HAP-1 (cell line): ENCODE results near the gene TECTA.
"Not testable (repeated sequence)": the region's sequence is repeated elsewhere in the genome, so short reads cannot be mapped to it uniquely, and the experiment has no call there.

ENCODE experiments used
- DNase-seq, 2 experiments: peaks; one replicate each; pipeline ENCODE4 v3.0.0-alpha.2; 2016 to 2020; ENCODE audit warnings: low spot score in 2 of 2
- H3K27me3 ChIP-seq: fragments of 250-450 bp; sonication (Bioruptor Pico); 2 replicates; pipeline ENCODE4 v1.5.1; 2020; ENCODE audit warnings: low read depth, mild to moderate bottlenecking, moderate library complexity
- H3K36me3 ChIP-seq: fragments of 250-450 bp; sonication (Bioruptor Pico); replicated peaks from 2 replicates; pipeline ENCODE4 v1.5.1; 2020; ENCODE audit warnings: mild to moderate bottlenecking
- H3K4me1 ChIP-seq: fragments of 250-450 bp; sonication (Bioruptor Pico); 2 replicates; pipeline ENCODE4 v1.5.1; 2020; ENCODE audit warnings: mild to moderate bottlenecking
- H3K4me3 ChIP-seq: fragments of 250-450 bp; sonication (Bioruptor Pico); 2 replicates; pipeline ENCODE4 v1.5.1; 2020; ENCODE audit warnings: mild to moderate bottlenecking, moderate library complexity
- H3K9me3 ChIP-seq: fragments of 250-450 bp; sonication (Bioruptor Pico); 2 replicates; pipeline ENCODE4 v1.5.1; 2020; ENCODE audit warnings: mild to moderate bottlenecking, moderate library complexity
- in situ Hi-C: fragments of 300-500 bp; cut with MboI; formaldehyde crosslinking; loops from 3 replicates; pipeline ENCODE4 v1.14.3; 2020; ENCODE audit warnings: low sequenced_read_pairs, inconsistent platforms, mixed read lengths

Gene TECTA

GRCh38 chr11:121149116-121149515 lies 48.1 kb downstream of the TECTA start:
- H3K27me3 ChIP-seq, result no peaks in the 10 kb centered on the region

GRCh38 chr11:121151207-121151688 lies 50.2 kb downstream of the TECTA start:
- Histone ChIP-seq H3K4me1 (peaks cover 10% of the 10 kb centered on the region), H3K9me3 (no peaks in the 10 kb centered on the region), H3K36me3 (no peaks in the 10 kb centered on the region), H3K27me3 (no peaks in the 10 kb centered on the region), H3K4me3 (no peak overlapping the region)
- in situ Hi-C loops, result loop anchor here (25.0 kb wide), 1 partner anchor 111 kb away; no protein-coding TSS in a partner anchor
- DNase-seq, result no peak

More at GRCh38 chr11:121149116-121149515, 48.1 kb downstream of the TECTA start:
- H3K36me3 ChIP-seq, result no peaks in the 10 kb centered on the region
- in situ Hi-C loops, result no loop called here
- H3K4me3 ChIP-seq, result no peak overlapping the region
- DNase-seq, result no peak
- H3K4me1 ChIP-seq, result no peaks in the 10 kb centered on the region
- no peaks in the 10 kb centered on the region; the same call in 1 of the 2 replicates for H3K9me3 ChIP-seq

GRCh38 chr11:121152764-121153163 lies 51.7 kb downstream of the TECTA start:
- Histone ChIP-seq H3K27me3 (no peaks in the 10 kb centered on the region), H3K4me1 (peaks cover 10% of the 10 kb centered on the region), H3K9me3 (no peaks in the 10 kb centered on the region), H3K36me3 (no peaks in the 10 kb centered on the region), H3K4me3 (no peak overlapping the region)
- in situ Hi-C loops, result loop anchor here (25.0 kb wide), 1 partner anchor 110 kb away; no protein-coding TSS in a partner anchor
- no peak for DNase-seq

DNA sequence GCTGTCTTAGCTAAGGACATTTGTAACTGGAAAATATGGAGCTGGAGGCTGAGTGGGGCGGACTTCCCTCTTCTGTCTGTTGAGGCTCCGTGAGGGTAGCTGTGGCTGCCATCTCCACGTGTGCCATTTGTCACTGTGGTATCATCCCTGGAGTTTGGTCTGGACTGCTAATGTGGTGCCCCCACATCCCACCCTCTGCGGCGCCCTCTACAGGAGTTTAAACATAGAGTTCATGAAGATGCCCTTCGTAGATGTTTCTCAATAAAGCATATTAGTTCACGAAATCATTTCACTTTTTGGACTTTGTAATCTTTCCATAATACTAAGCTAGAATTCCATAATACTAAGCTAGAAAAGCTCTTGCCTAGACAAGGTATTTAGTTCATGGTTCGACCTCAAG lies 52.4 kb downstream of the TECTA start:
- peaks cover 10% of the 10 kb centered on the region for H3K4me1 ChIP-seq
- no peaks in the 10 kb centered on the region for H3K36me3 ChIP-seq
- no peaks in the 10 kb centered on the region for H3K9me3 ChIP-seq
- H3K4me3 ChIP-seq, result no peak overlapping the region
- DNase-seq, result peak in 1 of 2 experiments; percentile 10
- in situ Hi-C loops, result loop anchor here (25.0 kb wide), 1 partner anchor 109 kb away; no protein-coding TSS in a partner anchor
- H3K27me3 ChIP-seq, result no peaks in the 10 kb centered on the region

- in situ Hi-C loops, result loop anchor here (25.0 kb wide), 1 partner anchor 108 kb away; no protein-coding TSS in a partner anchor
- Histone ChIP-seq H3K27me3 (no peaks in the 10 kb centered on the region), H3K36me3 (no peaks in the 10 kb centered on the region), H3K4me1 (peaks cover 10% of the 10 kb centered on the region), H3K9me3 (no peaks in the 10 kb centered on the region), H3K4me3 (no peak overlapping the region)
- DNase-seq, result peak; percentile 32 to 47
Measured at GRCh38 chr11:121154486-121155314, 53.7 kb downstream of the TECTA start.

GRCh38 chr11:121157756-121158155 lies 56.7 kb downstream of the TECTA start:
- in situ Hi-C loops, result loop anchor here (25.0 kb wide), 1 partner anchor 105 kb away; no protein-coding TSS in a partner anchor
- no peak for DNase-seq
- Histone ChIP-seq H3K9me3 (no peaks in the 10 kb centered on the region), H3K36me3 (no peaks in the 10 kb centered on the region), H3K4me3 (no peak overlapping the region), H3K27me3 (no peaks in the 10 kb centered on the region), H3K4me1 (peaks cover 10% of the 10 kb centered on the region)

GRCh38 chr11:121159741-121160140 lies 58.7 kb downstream of the TECTA start:
- Histone ChIP-seq H3K4me1 (peaks cover 7% of the 10 kb centered on the region), H3K4me3 (no peak overlapping the region), H3K27me3 (no peaks in the 10 kb centered on the region), H3K36me3 (no peaks in the 10 kb centered on the region), H3K9me3 (no peaks in the 10 kb centered on the region)
- in situ Hi-C loops, result loop anchor here (25.0 kb wide), 1 partner anchor 103 kb away; no protein-coding TSS in a partner anchor
- no peak for DNase-seq

- DNase-seq, result no peak
- Histone ChIP-seq H3K4me3 (no peak overlapping the region), H3K4me1 (no peaks in the 10 kb centered on the region), H3K36me3 (no peaks in the 10 kb centered on the region), H3K9me3 (no peaks in the 10 kb centered on the region), H3K27me3 (no peaks in the 10 kb centered on the region)
- in situ Hi-C loops, result loop anchor here (25.0 kb wide), 1 partner anchor 101 kb away; no protein-coding TSS in a partner anchor
Measured at GRCh38 chr11:121161349-121161917, 60.4 kb downstream of the TECTA start.

GRCh38 chr11:121163658-121164308 lies 62.7 kb downstream of the TECTA start:
- no peak overlapping the region for H3K4me3 ChIP-seq

DNA sequence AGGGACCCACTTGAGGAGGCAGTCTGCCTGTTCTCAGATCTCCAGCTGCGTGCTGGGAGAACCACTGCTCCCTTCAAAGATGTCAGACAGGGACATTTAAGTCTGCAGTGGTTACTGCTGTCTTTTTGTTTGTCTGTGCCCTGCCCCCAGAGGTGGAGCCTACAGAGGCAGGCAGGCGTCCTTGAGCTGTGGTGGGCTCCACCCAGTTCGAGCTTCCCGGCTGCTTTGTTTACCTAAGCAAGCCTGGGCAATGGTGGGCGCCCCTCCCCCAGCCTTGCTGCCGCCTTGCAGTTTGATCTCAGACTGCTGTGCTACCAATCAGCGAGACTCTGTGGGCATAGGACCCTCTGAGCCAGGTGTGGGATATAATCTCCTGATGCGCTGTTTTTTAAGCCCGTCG lies 76.6 kb downstream of the TECTA start:
- not testable (repeated sequence) for H3K4me3 ChIP-seq, H3K36me3 ChIP-seq, DNase-seq, H3K27me3 ChIP-seq, H3K4me1 ChIP-seq, H3K9me3 ChIP-seq
- in situ Hi-C loops, result loop anchor here (25.0 kb wide), 1 partner anchor 665 kb away; the partner anchor contains the start of gene GRIK4

More at GRCh38 chr11:121163658-121164308, 62.7 kb downstream of the TECTA start:
- in situ Hi-C loops, result loop anchor here (25.0 kb wide), 1 partner anchor 99 kb away; no protein-coding TSS in a partner anchor
- no peaks in the 10 kb centered on the region for H3K9me3 ChIP-seq
- no peaks in the 10 kb centered on the region for H3K27me3 ChIP-seq
- H3K36me3 ChIP-seq, result no peaks in the 10 kb centered on the region
- DNase-seq, result no peak
- no peaks in the 10 kb centered on the region for H3K4me1 ChIP-seq

GRCh38 chr11:121179306-121179705 lies 78.3 kb downstream of the TECTA start:
- H3K27me3 ChIP-seq, result no peaks in the 10 kb centered on the region
- no peak overlapping the region for H3K4me3 ChIP-seq
- in situ Hi-C loops, result loop anchor here (25.0 kb wide), 1 partner anchor 667 kb away; the partner anchor contains the start of gene GRIK4
- no peaks in the 10 kb centered on the region for H3K36me3 ChIP-seq
- no peak for DNase-seq
- no peaks in the 10 kb centered on the region for H3K4me1 ChIP-seq
- H3K9me3 ChIP-seq, result 0 out of 2 replicates have a peak, but pooled peaks cover 2% of the 10 kb centered on the region

DNA sequence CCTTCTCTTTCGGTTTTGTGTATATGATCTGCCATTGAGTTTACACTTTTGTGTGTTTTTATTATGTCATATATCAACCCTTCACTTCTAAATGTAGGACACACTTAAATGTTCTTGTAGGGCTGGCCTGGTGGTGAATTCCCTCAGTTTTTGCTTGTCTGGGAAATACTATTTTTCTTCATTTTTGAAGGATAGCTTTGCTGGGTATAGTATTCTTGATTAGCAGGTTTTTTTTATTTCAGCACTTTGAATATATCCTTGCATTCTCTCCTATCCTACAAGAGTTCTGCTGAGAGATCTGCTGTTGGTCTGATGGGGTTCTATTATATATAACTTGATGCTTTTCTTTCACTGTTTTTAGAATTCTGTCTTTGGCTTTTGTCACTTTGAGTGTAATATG lies 79.1 kb downstream of the TECTA start:
- no peak overlapping the region for H3K4me3 ChIP-seq
- H3K36me3 ChIP-seq, result no peaks in the 10 kb centered on the region
- H3K9me3 ChIP-seq, result 0 out of 2 replicates have a peak, but pooled peaks cover 2% of the 10 kb centered on the region
- no peaks in the 10 kb centered on the region for H3K4me1 ChIP-seq
- in situ Hi-C loops, result loop anchor here (25.0 kb wide), 1 partner anchor 668 kb away; the partner anchor contains the start of gene GRIK4
- DNase-seq, result no peak
- H3K27me3 ChIP-seq, result no peaks in the 10 kb centered on the region

- Histone ChIP-seq H3K4me3 (no peak overlapping the region), H3K9me3 (no peaks in the 10 kb centered on the region), H3K36me3 (no peaks in the 10 kb centered on the region), H3K4me1 (no peaks in the 10 kb centered on the region), H3K27me3 (no peaks in the 10 kb centered on the region)
- DNase-seq, result no peak
- in situ Hi-C loops, result loop anchor here (25.0 kb wide), 1 partner anchor 676 kb away; the partner anchor contains the start of gene GRIK4
Measured at GRCh38 chr11:121188776-121189175, 87.7 kb downstream of the TECTA start.
